Liver (tissue), 9 donors: ENCODE measurements around the gene VDAC1. TPM values are rescaled to one million over a fixed set of nuclear protein-coding genes. Genes with fewer than 3 reads are reported as not detected.

Source experiments
- DNase-seq: peaks from one replicate; pipeline ENCODE4 v3.0.0-alpha.2; 2017; ENCODE audit warnings: low spot score
- H3K27ac ChIP-seq, 2 donors: one replicate each; pipeline ENCODE4 v1.7.0; 2013; ENCODE audit warnings: inconsistent platforms in 2 of 2, low read length in 2 of 2, control low read depth in 1 of 2, low read depth in 1 of 2, mild to moderate bottlenecking in 1 of 2
- H3K27me3 ChIP-seq, 4 donors: one replicate each; pipeline versions ENCODE4 v1.6.1 to v1.7.0; 2013; ENCODE audit warnings: low read length in 3 of 4, inconsistent platforms in 1 of 4, mild to moderate bottlenecking in 1 of 4, moderate library complexity in 1 of 4; ENCODE audit not compliant: control insufficient read depth in 4 of 4, insufficient read depth in 4 of 4
- H3K36me3 ChIP-seq, 4 donors: one replicate each; pipeline versions ENCODE4 v1.6.1 to v1.7.0; 2013; ENCODE audit warnings: low read length in 3 of 4, mild to moderate bottlenecking in 3 of 4, low read depth in 1 of 4, moderate library complexity in 1 of 4; ENCODE audit not compliant: control insufficient read depth in 4 of 4, insufficient read depth in 3 of 4
- H3K4me1 ChIP-seq, 4 donors: one replicate each; pipeline versions ENCODE4 v1.6.1 to v1.7.0; 2013; ENCODE audit warnings: low read length in 3 of 4, mild to moderate bottlenecking in 3 of 4, moderate library complexity in 1 of 4; ENCODE audit not compliant: control insufficient read depth in 4 of 4, insufficient read depth in 4 of 4
- H3K4me3 ChIP-seq, 3 donors: one replicate each; pipeline versions ENCODE4 v1.6.1 to v1.7.0; 2013; ENCODE audit warnings: low read length in 3 of 3, control low read depth in 1 of 3, low read depth in 1 of 3, mild to moderate bottlenecking in 1 of 3
- H3K9ac ChIP-seq, 2 donors: one replicate each; pipeline ENCODE4 v1.7.0; 2013; ENCODE audit warnings: low read length in 2 of 2, mild to moderate bottlenecking in 2 of 2, moderate library complexity in 2 of 2, control low read depth in 1 of 2, low read depth in 1 of 2
- H3K9me3 ChIP-seq, 4 donors: one replicate each; pipeline versions ENCODE4 v1.6.1 to v1.7.0; 2013; ENCODE audit warnings: low read length in 3 of 4; ENCODE audit not compliant: control insufficient read depth in 4 of 4
- ATF3 ChIP-seq: IDR thresholded peaks from 2 replicates; pipeline ENCODE4 v1.6.1; 2016; ENCODE audit warnings: antibody characterized with exemption
- EGR1 ChIP-seq, 2 donors: IDR thresholded peaks; 2 replicates each; pipeline ENCODE4 v1.6.1; 2016 to 2018; ENCODE audit warnings: antibody characterized with exemption in 2 of 2, low read depth in 2 of 2
- FOXA1 ChIP-seq: IDR thresholded peaks from 2 replicates; pipeline ENCODE4 v1.6.1; 2016; ENCODE audit warnings: antibody characterized with exemption
- FOXA2 ChIP-seq: IDR thresholded peaks from 2 replicates; pipeline ENCODE4 v1.6.1; 2016; ENCODE audit warnings: antibody characterized with exemption
- GABPA ChIP-seq, 2 donors: IDR thresholded peaks in 1 of 2; conservative IDR thresholded peaks in 1 of 2; 2 replicates each; pipeline ENCODE4 v1.6.1; 2016; ENCODE audit warnings: antibody characterized with exemption in 2 of 2, mild to moderate bottlenecking in 1 of 2, moderate library complexity in 1 of 2
- HNF4A ChIP-seq, 2 donors: conservative IDR thresholded peaks; 2 replicates each; pipeline ENCODE4 v1.6.1; 2016; ENCODE audit warnings: antibody characterized with exemption in 2 of 2, mild to moderate bottlenecking in 2 of 2
- HNF4G ChIP-seq: IDR thresholded peaks from 2 replicates; pipeline ENCODE4 v1.6.1; 2016; ENCODE audit warnings: antibody characterized with exemption
- JUND ChIP-seq, 2 donors: IDR thresholded peaks; 2 replicates each; pipeline ENCODE4 v1.6.1; 2016; ENCODE audit warnings: antibody characterized with exemption in 2 of 2
- NR2F2 ChIP-seq: IDR thresholded peaks from 2 replicates; pipeline ENCODE4 v1.6.1; 2016; ENCODE audit warnings: antibody characterized with exemption
- RAD21 ChIP-seq, 2 donors: IDR thresholded peaks; 2 replicates each; pipeline ENCODE4 v1.6.1; 2016; ENCODE audit warnings: antibody characterized with exemption in 2 of 2, mild to moderate bottlenecking in 2 of 2
- REST ChIP-seq: IDR thresholded peaks from 2 replicates; pipeline ENCODE4 v1.6.1; 2016; ENCODE audit warnings: antibody characterized with exemption, mild to moderate bottlenecking
- RXRA ChIP-seq, 2 donors: IDR thresholded peaks; 2 replicates each; pipeline ENCODE4 v1.6.1; 2017 to 2018; ENCODE audit warnings: antibody characterized with exemption in 2 of 2, mild to moderate bottlenecking in 1 of 2
- TAF1 ChIP-seq: conservative IDR thresholded peaks from 2 replicates; pipeline ENCODE4 v1.6.1; 2016; ENCODE audit warnings: antibody characterized with exemption, mild to moderate bottlenecking
- YY1 ChIP-seq: IDR thresholded peaks from 2 replicates; pipeline ENCODE4 v1.6.1; 2016; ENCODE audit warnings: antibody characterized with exemption, mild to moderate bottlenecking
- ZBTB33 ChIP-seq: IDR thresholded peaks from 2 replicates; pipeline ENCODE4 v1.6.1; 2016; ENCODE audit warnings: antibody characterized with exemption
- WGBS: extraction: QIAGEN DNeasy Blood & Tissue Kit; methylation state at CpG from one replicate; pipeline ENCODE4 v1.1.7; 2013; 5-methylcytosine and 5-hydroxymethylcytosine counted together
- polyA plus RNA-seq, 2 donors: library from polyadenylated mRNA; stranded (reverse) in 1 of 2; unstranded in 1 of 2; fragments of 200-250 nt in 1 of 2; fragments of >200 nt in 1 of 2; fragmentation: Nextera tagmentation in 1 of 2; extraction: Ambion mirVana in 1 of 2; gene quantifications; one replicate each; pipeline versions ENCODE4 v1.2.1 to v1.2.3, GENCODE V29; 2013 to 2015
- total RNA-seq, 2 donors: library from RNA; depleted of rRNA; stranded (reverse); fragments of >200 nt; gene quantifications; one replicate each; pipeline ENCODE4 v1.2.3, GENCODE V29; 2014
- TF ChIP-seq, protein P1 (sequence below): fragments of 150-350 bp; IDR thresholded peaks from 2 replicates; pipeline ENCODE4 v1.5.1; 2017; ENCODE audit warnings: improper control_type of control experiment, low read depth, low read length; ENCODE audit not compliant: missing input control
- TF ChIP-seq, protein P2 (sequence below): IDR thresholded peaks from 2 replicates; pipeline ENCODE4 v1.6.1; 2016; ENCODE audit warnings: antibody characterized with exemption
- donor health status: healthy.
- donor health status: healthy.
- donor health status: healthy.
- donor health status: healthy.
- donor health status: healthy.

Gene VDAC1
- total and polyA plus RNA-seq, 4 donors = 85.4 to 139 (median 121) TPM

DNA sequence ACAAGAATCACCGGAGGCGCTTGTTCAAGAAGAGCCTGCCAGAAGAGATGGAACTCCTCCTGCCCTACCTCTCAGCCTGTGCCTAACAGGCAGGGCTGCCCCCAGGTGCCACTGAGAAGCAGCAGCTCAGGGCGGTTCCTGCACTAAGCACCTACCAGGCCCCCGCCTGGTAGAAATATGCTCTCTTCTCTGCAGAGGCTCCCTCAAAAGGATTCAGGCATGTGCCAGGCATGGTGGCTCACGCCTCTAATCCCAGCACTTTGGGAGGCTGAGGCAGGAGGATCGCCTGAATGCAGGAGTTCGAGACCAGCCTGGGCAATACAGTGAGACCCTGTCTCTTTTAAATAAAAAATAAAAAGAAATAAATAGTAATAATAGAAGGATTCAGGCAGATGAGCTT lies 6.0 kb downstream of the VDAC1 start:
- Histone ChIP-seq H3K9me3 (no peaks in the 10 kb centered on the region), H3K4me1 (peaks cover 28 to 70% (median 54%) of the 10 kb centered on the region in 4 donors), H3K9ac (no peak overlapping the region), H3K36me3 (peaks cover 0 to 5% (median 0%) of the 10 kb centered on the region in 4 donors), H3K27ac (no peak overlapping the region), H3K27me3 (no peaks in the 10 kb centered on the region), H3K4me3 (no peak overlapping the region)
- TF ChIP-seq TAF1 = no peak
- TF ChIP-seq RAD21 (IDR thresholded peaks at IDR 0.05) = no peak
- TF ChIP-seq GABPA (IDR thresholded peaks at IDR 0.05 in 1 of 2, conservative IDR thresholded peaks at IDR 0.05 in 1 of 2) = no peak
- no peak for TF ChIP-seq NR2F2
- TF ChIP-seq ZBTB33 = no peak
- 97% methylated on average over 7 of the region's 7 CpGs for WGBS
- no peak for DNase-seq

DNA sequence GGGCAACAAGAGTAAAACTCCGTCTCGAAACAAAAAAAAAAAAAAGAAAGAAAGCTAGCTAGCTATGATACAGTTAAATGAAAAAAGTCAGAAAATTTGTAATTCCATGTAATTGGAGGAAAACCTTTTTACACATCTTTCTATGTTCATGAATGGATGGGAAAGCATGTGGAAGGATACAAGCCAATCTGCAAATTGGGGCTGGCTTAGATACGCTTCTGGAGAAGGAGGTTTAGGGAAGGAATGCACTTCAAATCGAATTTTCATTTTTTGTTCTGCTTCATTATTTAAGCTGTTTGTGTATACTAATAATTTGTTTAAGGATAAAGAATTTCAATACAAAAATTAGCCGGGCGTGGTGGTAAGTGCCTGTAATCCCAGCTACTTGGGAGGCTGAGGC lies 6.7 kb downstream of the VDAC1 start:
- H3K4me1 ChIP-seq = peaks cover 26 to 66% (median 50%) of the 10 kb centered on the region in 4 donors
- 92% methylated on average over 6 of the region's 6 CpGs for WGBS
- no peaks in the 10 kb centered on the region for H3K27me3 ChIP-seq
- DNase-seq = no peak
- H3K9me3 ChIP-seq = no peaks in the 10 kb centered on the region
- no peak overlapping the region for H3K27ac ChIP-seq
- no peak overlapping the region for H3K4me3 ChIP-seq
- peaks cover 0 to 5% (median 0%) of the 10 kb centered on the region in 4 donors for H3K36me3 ChIP-seq
- TF ChIP-seq, protein P1, sequence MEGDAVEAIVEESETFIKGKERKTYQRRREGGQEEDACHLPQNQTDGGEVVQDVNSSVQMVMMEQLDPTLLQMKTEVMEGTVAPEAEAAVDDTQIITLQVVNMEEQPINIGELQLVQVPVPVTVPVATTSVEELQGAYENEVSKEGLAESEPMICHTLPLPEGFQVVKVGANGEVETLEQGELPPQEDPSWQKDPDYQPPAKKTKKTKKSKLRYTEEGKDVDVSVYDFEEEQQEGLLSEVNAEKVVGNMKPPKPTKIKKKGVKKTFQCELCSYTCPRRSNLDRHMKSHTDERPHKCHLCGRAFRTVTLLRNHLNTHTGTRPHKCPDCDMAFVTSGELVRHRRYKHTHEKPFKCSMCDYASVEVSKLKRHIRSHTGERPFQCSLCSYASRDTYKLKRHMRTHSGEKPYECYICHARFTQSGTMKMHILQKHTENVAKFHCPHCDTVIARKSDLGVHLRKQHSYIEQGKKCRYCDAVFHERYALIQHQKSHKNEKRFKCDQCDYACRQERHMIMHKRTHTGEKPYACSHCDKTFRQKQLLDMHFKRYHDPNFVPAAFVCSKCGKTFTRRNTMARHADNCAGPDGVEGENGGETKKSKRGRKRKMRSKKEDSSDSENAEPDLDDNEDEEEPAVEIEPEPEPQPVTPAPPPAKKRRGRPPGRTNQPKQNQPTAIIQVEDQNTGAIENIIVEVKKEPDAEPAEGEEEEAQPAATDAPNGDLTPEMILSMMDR = no peak
- TF ChIP-seq REST (no peak), FOXA1 (no peak), RAD21 (IDR thresholded peaks at IDR 0.05) (no peak), EGR1 (IDR thresholded peaks at IDR 0.05; ENCODE audit: low read depth in 2 of 2) (no peak), HNF4G (no peak), RXRA (IDR thresholded peaks at IDR 0.05) (no peak), FOXA2 (no peak), NR2F2 (no peak), JUND (IDR thresholded peaks at IDR 0.05) (no peak), HNF4A (conservative IDR thresholded peaks at IDR 0.05) (no peak), ZBTB33 (no peak), GABPA (IDR thresholded peaks at IDR 0.05 in 1 of 2, conservative IDR thresholded peaks at IDR 0.05 in 1 of 2) (no peak), ATF3 (no peak), YY1 (no peak)
- TF ChIP-seq, protein P2, sequence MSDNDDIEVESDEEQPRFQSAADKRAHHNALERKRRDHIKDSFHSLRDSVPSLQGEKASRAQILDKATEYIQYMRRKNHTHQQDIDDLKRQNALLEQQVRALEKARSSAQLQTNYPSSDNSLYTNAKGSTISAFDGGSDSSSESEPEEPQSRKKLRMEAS = no peak
- no peak overlapping the region for H3K9ac ChIP-seq
